GM18508 (cell line): ENCODE data around the gene TGIF1.
A peak's percentile ranks its signal among the peaks of the same experiment; 100 is the strongest.
"Not testable (repeated sequence)": the region's sequence is repeated elsewhere in the genome, so short reads cannot be mapped to it uniquely, and the experiment has no call there.

ENCODE experiments used
- ATAC-seq: cut with Tn5 transposase; IDR thresholded peaks from one replicate; pipeline ENCODE4 v1.9.1; 2021; ENCODE audit warnings: moderate number of reproducible peaks; ENCODE audit not compliant: insufficient read depth, unreplicated experiment

TGIF1 gene

GRCh38 chr18:3454365-3455089, 4.6 kb downstream of the TGIF1 start:
- no peak for ATAC-seq

GRCh38 chr18:3455090-3455635, 5.2 kb downstream of the TGIF1 start:
- ATAC-seq = no peak

- ATAC-seq = no peak
Observed at GRCh38 chr18:3455907-3456685, 6.1 kb downstream of the TGIF1 start.

GRCh38 chr18:3456686-3457069, 6.7 kb downstream of the TGIF1 start:
- no peak for ATAC-seq

- no peak for ATAC-seq
Observed at GRCh38 chr18:3457261-3457724, 7.3 kb downstream of the TGIF1 start.

DNA sequence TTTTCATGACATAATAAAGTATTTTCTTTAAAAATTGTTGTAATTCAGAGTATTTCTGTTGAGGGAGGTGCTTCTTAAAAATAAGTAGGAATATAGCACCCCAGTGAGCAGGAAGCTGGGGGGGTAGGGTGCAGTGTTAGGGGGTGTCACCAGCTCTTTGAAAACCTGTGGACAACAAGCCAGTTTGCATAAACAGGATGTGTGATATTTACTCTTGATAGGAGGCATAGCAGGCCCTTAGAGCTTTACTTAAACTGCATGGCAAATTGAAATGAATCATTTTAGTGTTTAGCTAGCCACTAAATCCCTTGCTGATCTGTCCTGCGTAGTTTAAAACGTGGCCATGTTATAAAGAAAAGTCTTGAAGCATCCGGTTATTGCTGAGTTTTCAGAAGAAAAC, 8.4 kb downstream of the TGIF1 start:
- ATAC-seq = no peak

GRCh38 chr18:3458952-3459853, 9.2 kb downstream of the TGIF1 start:
- no peak for ATAC-seq

- ATAC-seq = no peak
Observed at GRCh38 chr18:3460823-3461398, 10.9 kb downstream of the TGIF1 start.

- no peak for ATAC-seq
Observed at GRCh38 chr18:3461704-3462103, 11.7 kb downstream of the TGIF1 start.

GRCh38 chr18:3463051-3463450, 13.1 kb downstream of the TGIF1 start:
- ATAC-seq = no peak

- no peak for ATAC-seq
Observed at GRCh38 chr18:3466045-3466444, 16.1 kb downstream of the TGIF1 start.

- ATAC-seq = no peak
Observed at GRCh38 chr18:3466872-3467271, 16.9 kb downstream of the TGIF1 start.

DNA sequence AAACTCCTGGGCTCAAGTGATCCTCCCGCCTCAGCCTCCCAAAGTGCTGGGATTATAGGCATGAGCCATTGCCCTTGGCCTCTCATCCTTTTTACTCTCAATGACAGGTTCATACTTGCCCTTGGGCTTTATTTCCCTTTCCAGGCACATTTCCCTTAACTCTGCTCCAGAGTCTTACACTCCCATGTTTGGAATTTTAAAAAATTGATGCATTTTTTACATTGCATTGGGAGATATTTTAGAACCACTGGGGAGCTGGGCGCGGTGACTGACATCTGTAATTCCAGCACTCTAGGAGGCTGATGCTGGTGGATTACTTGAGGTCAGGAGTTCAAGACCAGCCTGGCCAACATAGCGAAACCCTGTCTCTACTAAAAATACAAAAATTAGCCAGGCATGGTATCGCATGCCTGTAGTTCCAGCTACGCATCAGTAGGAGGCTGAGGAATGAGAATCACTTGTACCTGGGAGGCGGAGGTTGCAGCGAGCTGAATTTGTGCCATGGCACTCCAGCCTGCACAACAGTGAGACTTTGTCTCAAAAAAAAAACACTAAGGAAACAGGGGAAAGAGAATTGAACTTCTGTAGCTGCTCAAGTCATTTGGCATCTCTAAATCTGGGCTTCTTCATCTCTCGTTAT, 18.2 kb downstream of the TGIF1 start:
- ATAC-seq = no peak

DNA sequence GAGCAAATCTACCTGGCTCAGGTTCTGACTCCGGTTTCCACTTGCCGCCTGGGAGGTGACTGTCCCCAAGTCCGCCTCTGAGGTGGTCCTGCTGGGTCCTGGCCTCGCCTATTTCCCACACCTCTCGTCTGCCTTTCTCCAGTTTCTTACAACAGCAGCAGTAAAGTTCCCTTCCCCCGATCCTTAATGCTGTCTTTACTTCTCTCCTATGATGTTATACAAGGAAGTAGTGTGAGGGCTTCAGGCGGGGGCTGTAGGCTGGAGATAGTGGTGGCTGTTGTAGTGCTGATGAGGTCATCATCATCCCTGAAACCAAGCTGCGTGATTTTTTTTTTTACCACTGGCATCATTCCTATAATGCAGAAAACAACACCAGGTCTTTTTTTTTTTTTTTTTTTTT, 18.9 kb downstream of the TGIF1 start:
- ATAC-seq = no peak

DNA sequence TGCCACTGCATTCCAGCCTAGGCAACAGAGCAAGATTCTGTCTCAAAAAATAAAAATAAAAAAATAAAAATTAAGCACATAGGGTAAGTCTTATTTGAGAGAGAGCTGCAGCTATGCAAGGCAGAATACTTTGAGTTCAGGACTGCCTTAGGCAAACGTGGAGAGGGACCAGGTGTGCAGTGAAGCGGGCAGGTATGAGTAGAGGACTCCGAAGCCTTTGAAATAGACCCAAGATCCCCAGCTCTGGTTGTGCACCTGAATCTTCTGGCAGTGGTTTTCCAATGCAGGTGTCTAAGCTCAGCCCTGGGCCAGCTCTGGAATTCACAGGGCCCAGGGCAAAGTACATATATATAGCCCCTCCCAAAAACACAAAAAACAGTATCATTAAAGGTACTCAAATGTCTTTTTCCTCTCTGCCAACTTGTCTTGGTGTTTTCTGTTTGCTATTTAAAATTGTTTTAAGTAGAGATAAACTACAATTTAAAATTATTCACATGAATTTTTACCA, 21.2 kb downstream of the TGIF1 start:
- no peak for ATAC-seq

DNA sequence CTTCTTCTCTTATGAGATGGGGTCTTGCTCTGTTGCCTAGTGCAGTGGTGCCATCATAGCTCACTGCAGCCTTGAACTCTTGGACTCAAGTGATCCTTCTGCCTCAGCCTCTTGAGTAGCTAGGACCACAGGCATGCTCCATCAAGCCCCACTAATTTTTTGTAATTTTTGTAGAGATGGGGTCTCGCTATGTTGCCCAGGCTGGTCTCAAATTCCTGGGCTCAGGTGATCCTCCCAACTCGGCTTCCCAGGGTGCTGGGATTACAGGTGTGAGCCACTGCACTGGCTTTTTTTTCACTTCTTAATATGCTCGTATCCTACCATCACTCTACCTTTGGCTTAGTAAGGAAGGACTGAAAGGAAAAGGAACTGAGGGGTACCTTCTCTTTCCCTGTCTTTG, 22.1 kb downstream of the TGIF1 start:
- not testable (repeated sequence) for ATAC-seq

DNA sequence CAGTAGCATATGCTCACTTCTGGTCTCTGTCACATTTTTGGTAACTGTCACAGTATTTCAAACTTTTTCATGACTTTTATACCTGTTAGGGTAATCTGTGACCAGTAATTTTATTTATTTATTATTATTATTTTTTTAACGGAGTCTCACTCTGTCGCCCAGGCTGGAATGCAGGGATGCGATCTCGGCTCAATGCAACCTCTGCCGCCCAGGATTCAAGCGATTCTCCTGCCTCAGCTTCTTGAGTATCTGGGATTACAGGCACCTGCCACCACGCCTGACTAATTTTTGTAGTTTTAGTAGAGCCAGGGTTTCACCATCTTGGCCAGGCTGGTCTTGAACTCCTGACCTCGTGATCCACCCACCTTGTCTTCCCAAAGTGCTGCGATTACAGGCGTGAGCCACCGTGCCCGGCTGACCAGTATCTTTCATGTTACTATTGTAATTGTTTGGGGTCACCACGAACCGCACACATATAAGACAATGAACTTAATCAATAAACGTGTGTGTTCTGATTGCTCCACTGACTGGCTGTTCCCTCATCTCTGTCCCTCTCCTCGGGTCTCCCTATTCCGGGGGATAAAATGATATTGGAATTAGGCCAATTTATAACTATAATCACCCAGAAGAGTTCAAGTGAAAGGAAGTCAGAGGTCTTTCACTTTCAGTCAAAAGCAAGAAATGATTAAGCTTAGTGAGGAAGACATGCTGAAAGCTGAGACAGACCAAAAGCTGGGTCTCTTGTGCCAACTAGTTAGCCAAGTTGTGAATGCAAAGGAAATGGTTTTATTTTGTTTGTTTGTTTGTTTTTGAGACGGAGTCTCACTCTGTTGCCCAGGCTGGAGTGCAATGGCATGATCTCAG, 22.9 kb downstream of the TGIF1 start:
- peak; percentile 76 for ATAC-seq

- ATAC-seq = no peak
Observed at GRCh38 chr18:3478262-3478978, 28.4 kb downstream of the TGIF1 start.
